HEK293 (cell line): ENCODE data around the gene EHD1.

Experiments used
- CTCF ChIA-PET: fragments of 350-600 bp; formaldehyde crosslinking; extraction: SDS; loops from one replicate; lab custom pipeline; 2021; ENCODE audit warnings: antibody characterized with exemption; lab: Yijun Ruan, JAX
- POLR2A ChIA-PET: fragments of 300-600 bp; formaldehyde crosslinking; extraction: SDS; loops from one replicate; lab custom pipeline; 2020; ENCODE audit warnings: antibody characterized with exemption, inconsistent platforms; lab: Yijun Ruan, JAX
- H3K27ac ChIP-seq: fragments of 200-500 bp; sonication (Bioruptor generic); 2 replicates; pipeline ENCODE4 v1.5.1; 2014; ENCODE audit warnings: low read depth, low read length, control low read depth, inconsistent platforms; ENCODE audit errors: extremely low read depth
- H3K36me3 ChIP-seq, 2 experiments: fragments of 200-500 bp in 1 of 2; sonication (Bioruptor generic) in 1 of 2; 1 replicate in 1 of 2; 2 replicates in 1 of 2; pipeline ENCODE4 v1.5.1; 2014 to 2017; ENCODE audit warnings: inconsistent platforms in 2 of 2, low read length in 2 of 2; ENCODE audit not compliant: control insufficient read depth in 2 of 2, insufficient read depth in 1 of 2
- H3K4me1 ChIP-seq: fragments of 200-500 bp; sonication (Bioruptor generic); 2 replicates; pipeline ENCODE4 v1.5.1; 2014; ENCODE audit warnings: mild to moderate bottlenecking, low read length, inconsistent platforms; ENCODE audit not compliant: control insufficient read depth, insufficient read depth
- H3K4me3 ChIP-seq: 2 replicates; pipeline ENCODE4 v1.5.1; 2011; ENCODE audit warnings: low read depth, mild to moderate bottlenecking, control low read depth, low read length, moderate library complexity
- H3K9me3 ChIP-seq: fragments of 200-500 bp; sonication (Bioruptor generic); 2 replicates; pipeline ENCODE4 v1.5.1; 2014; ENCODE audit warnings: low read depth, low read length, inconsistent platforms; ENCODE audit not compliant: control insufficient read depth, insufficient read depth
- GFI1B ChIP-seq: fragments of 450-650 bp; formaldehyde crosslinking; IDR thresholded peaks from 2 replicates; pipeline ENCODE4 v1.5.1; 2016; ENCODE audit warnings: missing biosample characterization, missing genetic modification characterization
- HOXD13 ChIP-seq: sonication (generic); formaldehyde crosslinking; IDR thresholded peaks from 2 replicates; pipeline ENCODE4 v1.8.0; 2022; ENCODE audit warnings: missing genetic modification reagents, borderline replicate concordance
- KLF17 ChIP-seq: fragments of 450-650 bp; formaldehyde crosslinking; IDR thresholded peaks from 2 replicates; pipeline ENCODE4 v1.5.1; 2016; ENCODE audit warnings: missing biosample characterization, missing genetic modification characterization
- KLF7 ChIP-seq: fragments of 450-650 bp; formaldehyde crosslinking; IDR thresholded peaks from 2 replicates; pipeline ENCODE4 v1.5.1; 2016; ENCODE audit warnings: missing biosample characterization, missing genetic modification characterization, borderline replicate concordance
- REPIN1 ChIP-seq: fragments of 450-650 bp; formaldehyde crosslinking; IDR thresholded peaks from 2 replicates; pipeline ENCODE4 v1.5.1; 2017; ENCODE audit warnings: missing biosample characterization, missing genetic modification characterization, low read depth
- SP2 ChIP-seq: fragments of 450-650 bp; formaldehyde crosslinking; IDR thresholded peaks from 2 replicates; pipeline ENCODE4 v1.5.1; 2016; ENCODE audit warnings: missing biosample characterization, missing genetic modification characterization
- TRIM28 ChIP-seq: IDR thresholded peaks from 2 replicates; pipeline ENCODE4 v1.6.1; 2011; ENCODE audit warnings: low read length, control low read depth, borderline replicate concordance
- WT1 ChIP-seq: fragments of 450-650 bp; formaldehyde crosslinking; IDR thresholded peaks from 2 replicates; pipeline ENCODE4 v1.5.1; 2016; ENCODE audit warnings: missing biosample characterization, missing genetic modification characterization
- ZBTB1 ChIP-seq: fragments of 450-650 bp; formaldehyde crosslinking; IDR thresholded peaks from 2 replicates; pipeline ENCODE4 v1.5.1; 2016; ENCODE audit warnings: missing biosample characterization, missing genetic modification characterization
- ZBTB20 ChIP-seq: fragments of 450-650 bp; formaldehyde crosslinking; IDR thresholded peaks from 2 replicates; pipeline ENCODE4 v1.5.1; 2016; ENCODE audit warnings: missing biosample characterization, missing genetic modification characterization
- ZFHX2 ChIP-seq: fragments of 450-650 bp; formaldehyde crosslinking; conservative IDR thresholded peaks from 2 replicates; pipeline ENCODE4 v1.5.1; 2016; ENCODE audit warnings: missing biosample characterization, missing genetic modification characterization
- ZNF146 ChIP-seq: fragments of 450-650 bp; formaldehyde crosslinking; IDR thresholded peaks from 2 replicates; pipeline ENCODE4 v1.5.1; 2016; ENCODE audit warnings: missing biosample characterization, missing genetic modification characterization
- ZNF223 ChIP-seq: fragments of 450-650 bp; formaldehyde crosslinking; IDR thresholded peaks from 2 replicates; pipeline ENCODE4 v1.5.1; 2016; ENCODE audit warnings: missing biosample characterization, missing genetic modification characterization
- ZNF266 ChIP-seq: fragments of 450-650 bp; formaldehyde crosslinking; IDR thresholded peaks from 2 replicates; pipeline ENCODE4 v1.5.1; 2016; ENCODE audit warnings: missing biosample characterization, missing genetic modification characterization, low read depth
- ZNF391 ChIP-seq: fragments of 450-650 bp; formaldehyde crosslinking; IDR thresholded peaks from 2 replicates; pipeline ENCODE4 v1.5.1; 2016; ENCODE audit warnings: low read depth, missing biosample characterization, missing genetic modification characterization, borderline replicate concordance
- ZNF416 ChIP-seq: fragments of 450-650 bp; formaldehyde crosslinking; IDR thresholded peaks from 2 replicates; pipeline ENCODE4 v1.5.1; 2016; ENCODE audit warnings: missing biosample characterization, missing genetic modification characterization
- ZNF513 ChIP-seq: fragments of 450-650 bp; IDR thresholded peaks from 2 replicates; pipeline ENCODE4 v1.5.1; 2018; ENCODE audit warnings: missing biosample characterization, missing genetic modification characterization
- ZNF561 ChIP-seq: fragments of 450-650 bp; IDR thresholded peaks from 2 replicates; pipeline ENCODE4 v1.5.1; 2018; ENCODE audit warnings: missing biosample characterization, missing genetic modification characterization, borderline replicate concordance
- ZNF654 ChIP-seq: fragments of 450-650 bp; formaldehyde crosslinking; IDR thresholded peaks from 2 replicates; pipeline ENCODE4 v1.5.1; 2016; ENCODE audit warnings: low read depth, missing biosample characterization, missing genetic modification characterization
- ZNF660 ChIP-seq: fragments of 450-650 bp; IDR thresholded peaks from 2 replicates; pipeline ENCODE4 v1.5.1; 2018; ENCODE audit warnings: missing biosample characterization, mild to moderate bottlenecking, missing genetic modification characterization
- ZNF768 ChIP-seq: fragments of 450-650 bp; formaldehyde crosslinking; IDR thresholded peaks from 2 replicates; pipeline ENCODE4 v1.5.1; 2018; ENCODE audit warnings: missing biosample characterization, mild to moderate bottlenecking, missing genetic modification characterization
- ZNF843 ChIP-seq: fragments of 450-650 bp; formaldehyde crosslinking; IDR thresholded peaks from 2 replicates; pipeline ENCODE4 v1.5.1; 2016; ENCODE audit warnings: missing biosample characterization, missing genetic modification characterization
- ZSCAN5A ChIP-seq: fragments of 450-650 bp; formaldehyde crosslinking; IDR thresholded peaks from 2 replicates; pipeline ENCODE4 v1.5.1; 2016; ENCODE audit warnings: missing biosample characterization, missing genetic modification characterization
- TF ChIP-seq, protein P1 (sequence below): fragments of 450-650 bp; formaldehyde crosslinking; IDR thresholded peaks from 2 replicates; pipeline ENCODE4; 2016; ENCODE audit warnings: missing biosample characterization, missing genetic modification characterization
- TF ChIP-seq, protein P2 (sequence below): fragments of 450-650 bp; formaldehyde crosslinking; IDR thresholded peaks from 2 replicates; pipeline ENCODE4 v1.5.1; 2017; ENCODE audit warnings: missing biosample characterization, missing genetic modification characterization

Gene EHD1

GRCh38 chr11:64925536-64926436, 47.4 kb upstream of the EHD1 start:
- CTCF ChIA-PET = interaction anchor here (0.6 to 1.1 kb wide), 3 partner anchors 9 to 139 kb away, joined by 3 to 4 read pairs (median 3); no protein-coding TSS in a partner anchor
- no peak overlapping the region for H3K27ac ChIP-seq
- H3K4me3 ChIP-seq = no peak overlapping the region
- peaks cover 0 to 34% of the 10 kb centered on the region in 2 experiments; a peak in 1 of 3 replicates for H3K36me3 ChIP-seq
- H3K4me1 ChIP-seq = no peaks in the 10 kb centered on the region
- TF ChIP-seq ZFHX2 (tag by site-specific recombination) (no peak), KLF7 (tag by site-specific recombination) (no peak), ZNF146 (tag by site-specific recombination) (no peak), ZNF223 (tag by site-specific recombination) (no peak), ZNF654 (tag by site-specific recombination) (no peak), ZNF768 (tag by site-specific recombination) (no peak), ZNF416 (tag by site-specific recombination) (no peak), REPIN1 (no peak), WT1 (tag by site-specific recombination) (no peak), ZNF513 (tag by site-specific recombination) (no peak), HOXD13 (no peak), ZNF843 (tag by site-specific recombination) (no peak), ZNF391 (tag by site-specific recombination) (no peak), ZNF266 (tag by site-specific recombination) (no peak)
- TF ChIP-seq, protein P1, sequence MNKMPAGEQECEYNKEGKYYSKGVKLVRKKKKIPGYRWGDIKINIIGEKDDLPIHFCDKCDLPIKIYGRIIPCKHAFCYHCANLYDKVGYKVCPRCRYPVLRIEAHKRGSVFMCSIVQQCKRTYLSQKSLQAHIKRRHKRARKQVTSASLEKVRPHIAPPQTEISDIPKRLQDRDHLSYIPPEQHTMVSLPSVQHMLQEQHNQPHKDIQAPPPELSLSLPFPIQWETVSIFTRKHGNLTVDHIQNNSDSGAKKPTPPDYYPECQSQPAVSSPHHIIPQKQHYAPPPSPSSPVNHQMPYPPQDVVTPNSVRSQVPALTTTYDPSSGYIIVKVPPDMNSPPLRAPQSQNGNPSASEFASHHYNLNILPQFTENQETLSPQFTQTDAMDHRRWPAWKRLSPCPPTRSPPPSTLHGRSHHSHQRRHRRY (tag by site-specific recombination) = no peak
- TF ChIP-seq, protein P2, sequence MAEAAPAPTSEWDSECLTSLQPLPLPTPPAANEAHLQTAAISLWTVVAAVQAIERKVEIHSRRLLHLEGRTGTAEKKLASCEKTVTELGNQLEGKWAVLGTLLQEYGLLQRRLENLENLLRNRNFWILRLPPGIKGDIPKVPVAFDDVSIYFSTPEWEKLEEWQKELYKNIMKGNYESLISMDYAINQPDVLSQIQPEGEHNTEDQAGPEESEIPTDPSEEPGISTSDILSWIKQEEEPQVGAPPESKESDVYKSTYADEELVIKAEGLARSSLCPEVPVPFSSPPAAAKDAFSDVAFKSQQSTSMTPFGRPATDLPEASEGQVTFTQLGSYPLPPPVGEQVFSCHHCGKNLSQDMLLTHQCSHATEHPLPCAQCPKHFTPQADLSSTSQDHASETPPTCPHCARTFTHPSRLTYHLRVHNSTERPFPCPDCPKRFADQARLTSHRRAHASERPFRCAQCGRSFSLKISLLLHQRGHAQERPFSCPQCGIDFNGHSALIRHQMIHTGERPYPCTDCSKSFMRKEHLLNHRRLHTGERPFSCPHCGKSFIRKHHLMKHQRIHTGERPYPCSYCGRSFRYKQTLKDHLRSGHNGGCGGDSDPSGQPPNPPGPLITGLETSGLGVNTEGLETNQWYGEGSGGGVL (tag by site-specific recombination) = no peak
- TF ChIP-seq, all 188 proteins: peak for 0
- POLR2A ChIA-PET = interaction anchor here (0.7 to 1.8 kb wide), 3 partner anchors 8 to 72 kb away, joined by 3 to 8 read pairs (median 8); partner anchors contain the start of gene GPHA2
- H3K9me3 ChIP-seq = no peaks in the 10 kb centered on the region

- TF ChIP-seq ZSCAN5A (tag by site-specific recombination) = no peak
- peak; percentile 43 for TF ChIP-seq ZBTB20 (tag by site-specific recombination)
- TF ChIP-seq ZBTB1 (tag by site-specific recombination) = no peak
- 0 out of 2 replicates have a peak, but pooled peaks have one; percentile 2 for TF ChIP-seq ZNF561 (tag by site-specific recombination)
- TF ChIP-seq ZNF660 (tag by site-specific recombination) = no peak
- peak; percentile 10; the same call in 1 of the 2 replicates for TF ChIP-seq SP2 (tag by site-specific recombination)
- TF ChIP-seq GFI1B = no peak
- TF ChIP-seq TRIM28 = no peak
- TF ChIP-seq KLF17 (tag by site-specific recombination) = no peak
- CTCF ChIA-PET = interaction anchor here (0.6 to 1.1 kb wide), 2 partner anchors 10 to 138 kb away, joined by 3 read pairs; no protein-coding TSS in a partner anchor
- peak overlapping the region; percentile 62; the same call in 1 of the 2 replicates for H3K27ac ChIP-seq
- H3K9me3 ChIP-seq = no peaks in the 10 kb centered on the region
- H3K4me1 ChIP-seq = no peaks in the 10 kb centered on the region
- peak overlapping the region; percentile 67 for H3K4me3 ChIP-seq
- H3K36me3 ChIP-seq = peaks cover 0 to 25% of the 10 kb centered on the region in 2 experiments; a peak in 1 of 3 replicates
- POLR2A ChIA-PET = interaction anchor here (1.0 to 2.0 kb wide), 5 partner anchors 9 to 146 kb away, joined by 3 to 8 read pairs (median 4); partner anchors contain the start of genes BATF2, GPHA2 and SF1
These were observed 46.5 kb upstream of the EHD1 start for GRCh38 chr11:64924910-64925284.
